Posterior vena cava (tissue), 2 donors: Measurements from ENCODE around the gene TMX1. TPM values are rescaled to one million over a fixed set of nuclear protein-coding genes. Genes with fewer than 3 reads are reported as not detected.

Experiments
- DNase-seq: peaks from one replicate; pipeline ENCODE4 v3.0.0-alpha.2; 2020; ENCODE audit warnings: low spot score
- intact Hi-C, 2 donors: fragments of 100-400 bp; cut with DNase I; formaldehyde crosslinking; loops; one replicate each; pipeline versions ENCODE4 v1.14.1 to v1.14.2; 2022 to 2023
- total RNA-seq, 2 donors: library from RNA; stranded (reverse); fragmentation: NEBNext Ultra II Directional; extraction: Animal tissue kit (Norgen Biotek cat#: 25700); gene quantifications; one replicate each; pipeline ENCODE4 v1.2.1, GENCODE V29; 2021
- donor health status: DM: yes; HTN: yes; CAD: no.
- donor health status: DM: yes; HTN: yes; CAD: no.

Gene TMX1
- total RNA-seq, 2 donors from 2014 or later = 22.4 to 26.0 TPM

DNA sequence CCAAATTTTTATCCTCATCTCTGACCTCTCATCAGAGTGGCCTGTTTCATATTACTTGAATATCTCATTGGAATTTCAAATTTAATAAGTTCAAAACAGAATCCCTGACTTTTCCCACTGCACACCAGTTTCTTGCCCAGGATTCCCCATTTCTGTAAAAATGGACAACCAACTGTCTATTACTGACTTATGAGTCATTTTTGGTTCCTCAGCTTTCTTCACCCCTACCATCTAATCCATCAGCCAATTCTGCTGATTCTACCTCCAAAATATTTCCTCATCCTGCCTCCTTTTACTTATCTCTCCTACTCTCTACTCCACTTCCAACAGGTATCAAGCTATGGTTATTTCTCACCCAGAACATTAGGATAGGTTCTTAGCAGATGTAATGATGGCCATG, 44.2 kb downstream of the TMX1 start:
- intact Hi-C loops = loop anchor here (2.0 to 10.0 kb wide), 3 partner anchors 371 to 693 kb away; partner anchors contain the start of gene FRMD6 (in 2 of the 2)
- no peak for DNase-seq

DNA sequence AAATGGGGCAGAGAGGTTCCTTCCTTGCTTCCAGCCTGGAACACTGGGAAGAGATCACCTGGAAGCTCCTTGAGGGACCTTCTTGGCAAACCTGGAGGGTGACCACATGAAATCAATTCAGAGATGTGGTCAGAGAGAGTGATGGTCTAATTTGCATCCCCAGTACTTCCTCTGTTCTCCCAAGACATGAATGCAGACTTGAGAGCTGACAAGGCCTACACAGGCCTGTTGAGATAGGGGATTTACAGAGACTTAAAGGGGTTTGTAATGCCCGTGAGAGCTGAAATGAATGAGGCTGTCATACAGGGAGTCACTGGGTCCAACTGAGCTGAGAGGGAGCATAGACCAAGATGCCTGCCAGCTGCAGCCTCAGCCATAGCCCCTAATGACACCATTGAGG, 45.1 kb downstream of the TMX1 start:
- intact Hi-C loops = loop anchor here (2.0 to 10.0 kb wide), 2 partner anchors 370 to 494 kb away; partner anchors contain the start of gene FRMD6 (in 2 of the 2)
- no peak for DNase-seq

DNA sequence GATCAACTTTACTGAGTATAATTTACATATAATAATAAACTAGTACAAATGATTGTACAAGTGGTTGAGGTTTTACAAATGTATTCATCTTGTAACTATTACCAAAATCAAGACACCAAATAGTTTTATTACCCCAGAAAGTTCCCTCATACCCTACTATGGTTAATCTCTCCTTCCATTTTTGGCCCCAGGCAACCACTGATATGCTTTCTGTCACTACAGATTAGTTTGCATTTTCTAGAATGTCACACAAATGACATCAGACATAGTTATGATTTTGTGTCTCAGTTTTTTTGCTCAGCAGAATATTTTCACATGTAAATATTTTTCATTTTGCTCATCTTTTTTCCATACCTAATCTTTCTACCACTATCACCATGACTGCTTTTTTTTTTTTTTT, 49.1 kb downstream of the TMX1 start:
- no peak for DNase-seq
- intact Hi-C loops = loop anchor here (10.0 kb wide), 1 partner anchor 366 kb away; the partner anchor contains the start of gene FRMD6 (in 2 of the 2)

DNA sequence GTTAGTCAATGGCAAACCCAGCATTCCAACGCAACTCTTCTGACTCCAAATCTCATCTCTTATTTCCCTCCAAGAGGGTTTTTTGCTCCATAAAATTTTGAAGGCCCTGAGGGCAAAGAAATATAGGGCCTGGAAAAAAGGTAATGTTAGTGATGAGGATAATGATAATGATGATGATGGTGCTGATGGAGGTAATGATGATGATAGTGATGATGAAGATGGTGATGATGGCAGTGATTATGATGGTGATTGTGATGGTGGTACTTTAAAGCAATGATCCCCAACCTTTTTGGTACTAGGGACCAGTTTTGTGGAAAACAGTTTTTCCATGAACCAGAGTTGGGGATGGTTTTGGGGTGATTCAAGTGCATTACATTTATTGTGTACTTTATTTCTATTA, 50.1 kb downstream of the TMX1 start:
- intact Hi-C loops = no loop called here
- DNase-seq = no peak

DNA sequence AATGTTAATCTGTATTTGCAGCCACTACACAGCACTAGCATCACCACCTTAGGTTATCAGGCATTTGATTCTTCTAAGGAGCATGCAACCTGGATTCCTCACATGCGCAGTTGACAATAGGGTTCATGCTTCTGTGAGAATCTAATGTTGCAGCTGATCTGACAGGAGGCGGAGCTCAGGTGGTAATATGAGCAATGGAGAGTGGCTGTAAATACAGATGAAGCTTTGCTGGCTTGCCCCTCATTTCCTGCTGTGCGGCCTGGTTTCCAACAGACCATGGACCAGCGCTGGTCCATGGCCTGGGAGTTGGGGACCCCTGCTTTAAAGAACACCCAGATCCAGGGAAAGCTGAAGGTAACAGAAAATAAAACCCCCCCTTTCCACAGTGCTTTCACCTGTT, 51.0 kb downstream of the TMX1 start:
- DNase-seq = no peak
- intact Hi-C loops = no loop called here

DNA sequence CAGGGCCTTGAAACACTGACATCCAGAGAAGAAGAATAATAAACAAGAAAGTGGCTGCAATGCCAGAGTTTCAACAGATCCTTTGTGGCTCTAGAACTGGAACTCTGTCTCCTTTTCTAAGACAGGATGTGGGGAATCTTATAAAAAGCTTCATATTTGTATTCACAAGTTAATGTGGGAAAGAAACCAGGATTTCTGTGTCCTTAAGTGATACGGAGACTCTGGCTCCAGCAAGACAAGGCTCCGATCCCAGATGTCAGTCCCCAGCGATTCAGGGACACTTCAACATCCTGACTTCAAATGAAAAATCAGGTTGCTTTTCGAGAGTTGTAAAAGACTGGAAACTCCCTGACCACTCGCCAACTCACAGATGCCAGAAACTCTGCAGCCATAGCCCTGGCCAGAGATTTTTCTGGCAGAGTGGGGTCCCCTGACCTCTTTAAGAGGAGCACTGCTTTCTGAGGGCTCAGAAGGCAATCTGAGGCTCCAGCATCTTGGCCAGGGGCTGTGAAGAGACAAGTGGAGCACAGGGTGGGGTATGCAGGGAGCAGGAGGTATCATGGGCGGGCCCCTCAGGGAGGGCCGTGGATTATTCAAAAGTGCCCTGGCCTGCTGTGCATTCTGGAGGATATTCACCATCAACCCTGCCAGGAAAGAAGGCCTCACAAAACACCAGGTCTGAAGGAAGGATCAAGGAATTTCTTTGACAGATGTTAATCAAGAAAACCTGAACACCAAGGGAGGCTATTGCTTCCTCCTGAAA, 53.3 kb downstream of the TMX1 start:
- DNase-seq = peak; percentile 84
- intact Hi-C loops = no loop called here

DNA sequence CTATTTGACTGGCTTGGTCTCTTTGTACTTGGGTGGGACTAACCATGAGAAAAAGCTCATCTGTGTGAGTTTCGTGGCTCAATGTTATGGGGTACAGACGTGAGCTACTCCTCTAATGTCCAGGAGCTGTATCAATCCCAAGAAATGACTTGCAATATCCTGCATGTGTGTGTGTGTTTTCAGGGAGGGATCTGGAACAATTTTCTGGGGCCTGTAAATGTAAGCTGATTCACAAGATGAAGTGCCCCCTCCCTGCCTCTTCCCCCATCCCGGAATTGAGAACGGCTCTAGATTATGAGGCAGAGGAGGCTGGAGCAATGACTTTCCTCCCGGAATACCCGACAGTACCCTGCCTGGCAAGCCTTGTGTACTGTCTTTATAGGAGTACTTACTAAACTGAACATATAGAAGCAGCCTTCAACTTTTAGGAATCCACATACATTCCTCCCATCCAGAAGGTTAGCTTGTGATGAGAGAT, 53.9 kb downstream of the TMX1 start:
- intact Hi-C loops = no loop called here
- no peak for DNase-seq

DNA sequence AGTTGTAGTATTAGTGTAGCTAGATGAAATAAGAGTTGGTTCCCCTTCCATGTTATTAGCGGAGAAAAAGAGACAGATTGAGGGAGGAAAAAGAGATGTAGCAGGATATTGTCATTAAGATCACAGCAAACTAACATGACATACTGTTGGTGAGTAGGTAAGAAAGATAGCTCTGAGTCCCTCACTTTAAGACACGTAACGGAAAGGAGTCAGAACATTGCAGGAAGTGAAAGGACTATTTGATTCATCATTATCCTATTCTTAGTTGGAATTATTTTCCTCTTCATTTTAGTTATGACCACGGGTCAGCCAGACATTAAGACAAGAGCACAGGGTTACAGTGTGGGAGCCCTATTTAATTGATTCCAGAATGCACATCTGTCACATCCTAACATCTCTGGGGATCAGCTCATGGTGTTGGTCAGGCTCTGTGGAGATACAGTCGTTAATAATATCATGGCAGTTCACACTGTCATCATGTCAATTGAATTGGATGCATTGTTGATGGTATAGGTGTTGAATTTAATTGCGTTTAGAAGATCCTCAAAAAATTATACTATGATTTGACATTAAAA, 55.0 kb downstream of the TMX1 start:
- no peak for DNase-seq
- intact Hi-C loops = no loop called here

DNA sequence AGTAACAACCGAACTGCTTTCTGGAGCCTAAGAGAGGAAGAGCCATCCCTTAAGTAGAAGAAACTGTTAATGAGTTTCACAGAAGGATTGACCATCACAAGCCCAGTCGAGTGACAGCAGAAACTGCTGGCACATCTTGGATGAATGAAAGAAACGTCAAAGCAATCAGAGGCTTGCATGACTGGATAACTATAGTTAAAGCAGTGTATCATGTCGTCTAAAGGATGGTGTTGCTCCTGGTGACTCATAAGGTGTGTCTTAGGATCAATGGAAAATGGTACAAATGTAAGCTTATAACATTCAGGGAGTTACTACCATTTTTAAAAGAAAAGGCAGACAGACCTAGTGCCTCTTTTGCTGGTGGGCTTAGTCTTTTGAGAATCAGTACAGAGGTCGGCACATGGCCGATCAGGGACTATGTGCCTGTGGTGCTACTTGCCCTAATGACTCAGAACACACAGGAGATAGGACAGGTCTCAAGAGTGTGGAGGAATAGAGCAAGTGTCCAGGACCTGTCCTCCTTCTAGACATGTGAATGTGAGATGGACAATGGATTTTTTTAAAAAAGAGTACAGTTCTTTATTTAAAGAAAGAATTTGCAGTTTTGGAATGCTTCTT, 55.7 kb downstream of the TMX1 start:
- intact Hi-C loops = no loop called here
- DNase-seq = no peak

DNA sequence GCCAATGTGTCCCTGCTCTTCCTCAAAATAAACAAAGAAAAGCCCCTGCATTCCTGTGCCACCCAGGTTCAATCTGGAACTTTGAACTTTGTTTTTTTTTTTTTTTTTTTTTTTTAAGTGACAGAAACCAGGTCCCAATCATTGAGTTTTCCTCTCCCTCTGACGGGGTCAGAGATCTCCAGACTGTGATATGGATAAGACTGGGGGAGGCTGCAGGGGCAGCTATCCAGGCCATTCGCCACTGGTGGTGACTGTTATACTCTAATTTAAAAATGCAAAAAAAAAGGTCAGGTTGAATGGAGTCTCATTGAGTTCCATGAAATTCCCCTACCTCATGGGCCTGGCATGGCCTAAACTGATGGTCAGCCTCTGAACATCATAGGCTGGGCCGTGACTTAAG, 57.0 kb downstream of the TMX1 start:
- intact Hi-C loops = no loop called here
- DNase-seq = no peak

DNA sequence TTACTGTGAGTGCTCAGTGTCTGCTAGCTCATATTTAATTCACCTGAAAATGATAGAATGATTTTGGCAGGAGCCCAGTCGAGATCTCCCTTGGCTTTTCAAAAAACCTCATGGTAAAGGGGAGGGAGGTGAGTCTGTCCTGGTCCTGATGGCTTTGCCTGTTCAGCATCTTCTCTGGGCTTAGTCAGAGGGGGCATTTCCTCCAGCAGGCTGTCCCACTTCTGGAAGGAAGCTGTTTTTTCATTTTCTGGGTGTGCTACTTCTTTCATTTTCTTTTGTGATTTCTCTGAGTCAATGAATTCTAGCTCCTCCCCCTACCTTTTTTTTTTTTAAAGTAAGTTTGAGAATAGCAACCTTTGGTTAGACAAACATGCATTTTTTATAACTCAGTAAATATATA, 58.8 kb downstream of the TMX1 start:
- no peak for DNase-seq
- intact Hi-C loops = no loop called here

DNA sequence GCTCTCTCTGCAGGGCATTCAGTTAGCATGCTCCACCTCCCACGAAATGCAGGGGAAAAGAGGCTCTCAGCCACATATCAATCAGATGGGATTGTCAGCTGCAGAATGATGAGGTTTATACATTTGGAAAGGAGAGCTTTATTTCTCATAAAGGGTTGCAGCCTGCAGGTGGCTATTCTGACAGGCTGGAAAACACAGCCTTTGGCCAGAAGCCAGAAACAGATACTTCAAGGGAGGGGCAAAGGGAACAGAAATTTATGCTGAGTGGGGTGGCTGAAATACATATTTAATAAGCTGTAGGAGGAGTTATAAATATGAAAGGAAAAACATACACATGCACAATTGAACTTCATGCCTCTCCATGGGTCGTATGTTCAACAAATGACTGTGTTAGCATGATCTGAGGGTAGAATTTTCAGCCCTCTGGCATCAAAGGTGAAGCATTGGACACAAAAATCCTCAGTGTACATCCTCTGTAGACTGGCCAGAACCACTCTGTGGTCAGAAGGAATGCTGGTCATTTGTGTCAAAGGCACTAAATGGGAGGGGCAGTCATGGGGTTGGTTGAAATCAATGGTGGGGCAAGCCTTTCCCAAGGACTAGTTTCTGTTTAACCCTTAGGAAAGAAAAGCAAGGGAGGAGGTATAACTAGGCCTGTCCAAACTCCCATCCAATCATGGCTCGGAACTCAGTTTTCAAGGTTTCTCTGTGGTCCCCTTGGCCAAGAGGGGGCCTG, 62.4 kb downstream of the TMX1 start:
- intact Hi-C loops = no loop called here
- no peak for DNase-seq

DNA sequence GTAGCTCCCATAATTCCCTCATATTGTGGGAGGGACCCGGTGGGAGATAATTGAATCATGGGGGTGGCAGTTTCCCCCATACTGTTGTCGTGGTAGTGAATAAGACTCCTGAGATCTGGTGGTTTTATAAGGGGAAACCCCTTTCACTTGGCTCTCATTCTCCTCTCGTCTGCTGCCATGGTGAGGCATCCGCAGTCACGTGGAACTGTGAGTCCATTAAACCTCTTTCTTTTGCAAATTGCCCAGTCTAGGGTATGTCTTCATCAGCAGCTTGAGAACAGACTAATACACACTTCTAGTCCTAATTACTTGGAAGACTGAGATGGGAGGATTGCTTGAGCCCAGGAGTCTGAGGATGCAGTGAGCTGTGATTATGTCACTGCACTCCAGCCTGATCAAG, 64.4 kb downstream of the TMX1 start:
- intact Hi-C loops = no loop called here
- no peak for DNase-seq

DNA sequence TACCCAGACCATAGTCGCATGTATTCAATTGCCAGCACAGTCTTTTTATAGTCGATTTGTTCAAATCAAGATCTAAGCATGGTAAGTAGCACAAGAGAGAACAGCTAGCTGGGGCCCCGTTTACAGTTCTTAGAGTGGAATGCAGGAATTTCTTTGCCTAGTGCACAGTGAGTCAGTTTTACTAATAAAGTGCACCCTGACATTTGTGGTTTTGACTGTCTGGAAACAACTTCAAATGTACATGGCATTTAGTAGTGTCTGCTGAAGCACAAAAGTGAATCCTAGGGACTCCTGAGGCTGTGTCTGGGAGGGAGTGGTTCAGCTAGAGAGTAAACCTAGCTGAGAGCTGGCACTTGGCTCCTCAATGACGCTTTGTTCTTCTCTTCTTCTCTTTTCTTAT, 64.9 kb downstream of the TMX1 start:
- intact Hi-C loops = no loop called here
- DNase-seq = no peak

DNA sequence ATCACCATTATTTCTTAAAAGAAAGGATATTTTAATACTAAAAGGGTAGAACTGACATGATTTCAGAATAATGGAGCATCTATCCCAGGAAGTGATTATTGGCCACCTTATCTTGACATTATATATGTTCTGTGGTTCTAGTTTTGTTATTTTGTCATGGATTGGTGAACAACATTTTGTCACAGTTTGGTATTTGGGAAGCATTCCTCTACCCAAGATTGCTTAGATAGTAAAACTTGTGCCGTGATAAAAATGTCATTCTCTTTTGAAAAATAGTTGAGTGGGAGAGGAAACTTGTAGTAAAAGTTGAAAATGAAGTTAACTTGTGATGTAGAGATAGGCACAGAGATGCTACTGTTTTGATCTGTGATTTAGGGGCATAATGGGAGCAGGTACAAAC, 65.7 kb downstream of the TMX1 start:
- intact Hi-C loops = no loop called here
- no peak for DNase-seq

Other genes with a start within 250 kb of the TMX1 start
- 1 to 10 TPM; 2.0 to 2.7 TPM for gene TRIM9, start 145.1 kb upstream of the TMX1 start, total RNA-seq